SW 1271 (cell line): Measurements from ENCODE around the gene MMEL1.
"Not testable (repeated sequence)": the region's sequence is repeated elsewhere in the genome, so short reads cannot be mapped to it uniquely, and the experiment has no call there.

ENCODE experiments used
- DNase-seq, 2 experiments: peaks; one replicate each; lab custom pipeline; 2025; lab: John Stamatoyannopoulos, UW

Gene MMEL1

DNA sequence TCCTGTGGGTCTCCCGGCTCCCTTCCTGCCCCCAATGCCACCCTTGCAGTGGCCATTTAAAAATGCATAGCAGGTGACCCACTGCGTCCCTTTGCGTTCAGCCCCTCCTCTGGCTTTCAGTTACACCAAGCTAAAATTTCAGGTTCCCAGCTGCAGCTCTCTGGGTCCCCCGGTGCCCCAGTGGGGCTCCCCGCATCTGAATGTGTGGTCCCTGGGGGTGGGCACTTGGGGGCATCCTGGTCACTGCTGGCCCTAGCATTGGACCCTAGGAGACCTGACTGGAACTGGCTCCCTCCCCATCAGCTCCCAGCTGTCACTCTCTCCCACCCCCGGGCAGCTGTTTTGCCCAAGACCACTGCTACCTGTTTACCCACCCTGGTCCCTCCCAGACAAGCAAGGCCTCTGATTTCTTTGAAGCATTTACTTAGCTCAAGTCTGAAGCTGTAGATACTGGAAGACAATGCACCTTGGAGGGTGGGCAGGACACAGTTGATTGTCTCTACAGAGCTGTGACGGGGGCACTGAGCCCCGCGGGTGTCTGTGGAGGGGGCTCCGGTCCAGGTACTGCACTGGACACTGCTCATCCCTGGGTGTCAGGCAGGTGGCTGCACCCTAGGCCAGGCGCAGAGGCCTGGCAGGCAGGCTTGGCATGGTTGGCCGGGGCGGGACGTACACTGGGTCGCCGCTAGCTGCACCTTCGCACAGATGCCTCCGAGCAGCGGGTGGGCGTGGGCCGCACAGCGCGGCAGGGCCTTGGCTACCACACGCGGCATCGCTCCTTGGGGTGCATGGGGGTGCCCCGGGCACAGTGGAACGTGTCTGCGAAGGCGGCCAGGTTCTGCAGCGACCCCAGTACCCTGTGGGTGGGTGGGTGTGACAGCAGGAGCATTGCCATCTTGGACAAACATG is 42.3 kb downstream of the MMEL1 start:
- no peak for DNase-seq

DNA sequence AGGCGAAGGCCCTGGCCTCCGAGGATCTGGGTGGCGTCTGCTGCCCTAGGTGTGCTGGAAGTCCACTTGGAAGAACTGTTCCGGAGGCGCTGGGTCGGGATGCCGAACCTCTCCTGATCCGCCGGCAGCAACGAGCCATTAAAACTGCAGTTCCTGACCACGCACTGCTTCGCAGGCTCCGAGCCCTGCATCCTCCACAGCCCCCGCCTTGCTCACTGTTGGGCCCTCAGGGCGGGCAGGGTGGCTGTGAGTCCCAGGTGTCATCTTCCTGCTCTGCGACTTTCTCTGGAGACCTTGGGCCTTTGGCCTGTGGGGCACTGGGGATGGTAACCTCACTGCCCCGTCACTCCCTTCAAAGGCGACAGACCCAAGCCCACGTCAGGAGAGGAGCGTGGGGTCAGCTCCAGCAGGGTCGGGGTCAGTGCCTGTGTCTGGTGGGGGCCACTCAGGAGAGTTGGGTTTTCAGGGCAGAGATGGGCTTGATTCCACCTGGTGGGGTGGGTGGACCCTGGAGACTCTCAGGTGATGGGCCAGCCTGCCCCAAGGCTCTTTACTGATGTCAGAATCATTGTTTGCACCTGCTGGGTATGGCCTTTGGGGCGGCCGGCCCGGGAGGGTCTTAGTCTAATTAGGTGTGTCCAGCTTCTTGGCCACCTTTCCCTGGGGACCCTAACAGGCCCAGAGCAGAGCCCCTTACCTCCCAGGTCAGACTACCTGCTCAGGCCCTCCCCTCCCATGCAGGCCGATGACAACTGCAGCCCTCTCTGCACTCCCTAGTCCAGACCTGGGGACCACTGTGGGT is 43.2 kb downstream of the MMEL1 start:
- DNase-seq: no peak

- DNase-seq: no peak
Measured at GRCh38 chr1:2588661-2589430, 44.0 kb downstream of the MMEL1 start.

DNA sequence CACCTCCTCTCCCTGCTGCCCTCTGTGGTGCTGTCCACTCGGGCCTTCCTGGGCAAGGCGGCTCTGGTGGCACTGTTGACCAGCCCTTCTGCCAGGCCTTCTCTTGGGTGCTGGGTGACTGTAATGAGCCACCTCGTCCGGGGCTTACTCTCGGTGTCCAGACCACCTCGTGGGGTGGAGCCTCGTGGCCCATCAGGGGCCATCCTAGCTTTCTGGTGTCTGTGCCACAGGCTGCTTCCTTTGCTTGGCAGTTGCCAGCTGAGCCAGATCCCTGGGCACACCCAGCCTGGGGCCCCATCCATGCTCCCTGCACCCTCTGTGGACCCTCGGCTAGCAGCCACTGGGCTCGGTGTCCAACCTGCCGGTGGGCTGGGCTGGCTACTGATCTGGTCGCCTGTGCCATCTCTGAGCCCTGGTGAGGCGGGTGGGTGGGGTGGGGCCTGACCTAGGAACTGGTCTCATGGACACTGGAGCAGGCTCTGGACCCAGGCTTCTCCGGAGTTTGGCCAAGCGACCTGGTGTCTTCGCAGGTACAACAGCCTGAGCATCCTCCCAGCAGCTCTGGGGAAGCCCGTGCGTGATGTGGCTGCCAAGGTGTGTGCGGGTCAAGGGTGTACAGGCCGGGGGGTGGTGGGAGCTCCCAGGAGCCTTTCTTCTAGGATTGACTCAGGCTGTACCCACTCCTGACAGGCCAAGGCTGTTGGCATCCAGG is 44.8 kb downstream of the MMEL1 start:
- DNase-seq: no peak

DNA sequence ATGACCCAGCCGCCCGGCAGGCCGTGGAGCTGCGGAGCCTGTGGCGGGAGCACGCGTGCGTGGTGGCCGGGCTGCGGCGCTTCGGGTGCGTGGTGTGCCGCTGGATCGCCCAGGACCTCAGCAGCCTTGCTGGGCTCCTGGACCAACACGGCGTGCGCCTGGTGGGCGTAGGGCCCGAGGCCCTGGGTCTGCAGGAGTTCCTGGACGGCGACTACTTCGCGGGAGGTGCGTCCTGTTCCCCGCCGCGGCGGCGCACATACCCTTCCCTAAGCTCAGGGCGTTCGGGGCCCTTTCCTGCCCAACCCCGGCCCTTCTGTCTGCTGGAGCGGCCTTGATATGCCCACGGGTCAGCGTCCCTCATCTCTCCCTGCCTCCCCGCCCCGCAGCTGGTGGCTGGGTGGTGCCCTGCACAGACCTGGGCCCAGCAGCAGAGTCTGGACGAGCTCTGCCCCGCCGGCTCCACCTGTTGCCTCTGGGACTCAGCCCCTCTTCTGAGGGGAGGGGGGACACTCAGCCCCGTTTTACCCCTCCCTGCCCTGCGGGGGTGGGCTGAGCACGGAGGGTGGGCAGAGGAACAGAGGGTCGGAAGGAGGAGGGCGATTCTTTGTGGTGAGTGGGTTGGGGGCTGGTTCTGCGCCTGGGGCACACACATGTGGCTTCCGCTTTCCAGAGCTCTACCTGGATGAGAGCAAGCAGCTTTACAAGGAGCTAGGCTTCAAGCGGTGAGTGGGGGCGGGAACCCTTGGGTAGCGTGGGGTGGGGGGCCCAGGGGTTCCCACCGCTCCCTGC is 45.6 kb downstream of the MMEL1 start:
- DNase-seq: no peak

- peak; percentile 67 to 89 for DNase-seq
Measured at GRCh38 chr1:2586154-2587070, 46.4 kb downstream of the MMEL1 start, which contains the start of gene PRXL2B. TSS of gene PRXL2B (plus strand) at chr1:2586777. CDS start at chr1:2586886, 109 bp downstream.

GRCh38 chr1:2585318-2586092 is 47.3 kb downstream of the MMEL1 start:
- DNase-seq: peak in 1 of 2 experiments; percentile 21

DNA sequence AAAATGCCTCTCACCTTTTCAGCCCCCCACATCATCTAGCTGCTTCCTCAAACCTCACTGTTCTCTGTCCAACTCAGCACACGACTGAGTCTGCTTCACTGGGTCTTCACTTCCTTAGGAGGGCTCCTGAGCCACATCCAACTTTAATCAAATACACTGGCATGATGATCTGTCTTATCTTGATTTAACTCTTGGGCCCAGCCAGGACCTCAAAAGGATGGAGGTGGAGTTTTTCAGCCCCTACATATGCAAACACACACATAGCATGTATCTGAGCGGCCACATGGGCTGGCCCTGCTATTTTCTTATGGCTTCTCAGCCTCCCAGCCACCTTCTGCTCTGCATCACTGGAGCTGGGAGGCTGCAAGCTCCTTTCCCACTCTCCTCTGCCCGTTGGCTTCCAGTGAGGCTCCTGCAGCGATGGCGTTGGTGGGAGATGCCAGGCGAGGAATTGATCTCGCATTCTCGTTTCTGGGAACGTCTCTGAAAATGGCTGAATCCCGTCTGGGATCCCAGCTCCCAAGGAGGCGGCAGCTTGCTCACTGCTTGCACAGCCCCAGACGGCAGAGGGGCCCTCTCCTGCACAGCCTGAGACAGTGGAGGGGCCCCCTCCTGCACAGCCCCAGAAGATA is 48.0 kb downstream of the MMEL1 start:
- no peak for DNase-seq

GRCh38 chr1:2583871-2584351 is 48.9 kb downstream of the MMEL1 start:
- DNase-seq: no peak

GRCh38 chr1:2583331-2583791 is 49.5 kb downstream of the MMEL1 start:
- DNase-seq: no peak

DNA sequence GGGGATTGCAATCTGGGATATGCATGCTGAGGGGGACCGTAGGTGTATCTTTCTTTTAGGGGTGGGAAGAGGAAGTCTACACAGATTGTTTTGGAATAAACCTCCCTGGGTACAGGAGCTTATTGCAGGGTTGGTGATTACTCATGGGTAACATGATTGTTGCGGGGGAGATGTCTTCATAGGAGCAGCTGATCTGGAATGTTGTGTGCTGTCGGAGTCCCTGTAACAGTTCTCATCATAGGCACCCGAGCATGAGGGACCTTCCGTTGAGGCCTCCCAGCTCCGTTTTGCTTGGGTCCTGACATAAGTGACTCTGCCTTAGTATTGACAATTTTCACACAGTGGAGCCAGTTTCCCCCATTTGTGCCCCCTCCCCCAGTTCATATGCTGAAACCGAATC is 50.4 kb downstream of the MMEL1 start:
- DNase-seq: no peak

DNA sequence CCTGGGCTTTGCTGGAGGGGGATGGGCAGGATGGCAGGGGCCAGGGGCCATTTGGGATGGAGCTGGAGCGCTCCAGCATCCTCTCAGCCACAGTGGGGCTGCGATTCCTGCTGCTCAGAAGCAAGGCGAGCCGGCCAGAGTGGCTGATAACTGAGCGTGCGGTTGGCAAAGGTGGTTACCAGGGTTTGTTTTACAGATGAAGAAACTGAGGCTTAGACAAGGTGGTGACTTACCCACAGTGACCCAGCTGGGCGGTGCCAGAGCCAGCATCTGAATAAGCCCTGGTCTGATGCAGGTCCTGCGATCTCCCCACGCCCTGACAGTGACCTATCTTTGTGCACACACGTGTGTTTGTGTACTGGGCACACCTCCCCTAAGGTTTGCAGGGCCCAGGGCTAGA is 52.1 kb downstream of the MMEL1 start:
- no peak for DNase-seq

- no peak for DNase-seq
Measured at GRCh38 chr1:2578758-2579118, 54.1 kb downstream of the MMEL1 start.

GRCh38 chr1:2577565-2578075 is 55.2 kb downstream of the MMEL1 start:
- DNase-seq: not testable (repeated sequence)

DNA sequence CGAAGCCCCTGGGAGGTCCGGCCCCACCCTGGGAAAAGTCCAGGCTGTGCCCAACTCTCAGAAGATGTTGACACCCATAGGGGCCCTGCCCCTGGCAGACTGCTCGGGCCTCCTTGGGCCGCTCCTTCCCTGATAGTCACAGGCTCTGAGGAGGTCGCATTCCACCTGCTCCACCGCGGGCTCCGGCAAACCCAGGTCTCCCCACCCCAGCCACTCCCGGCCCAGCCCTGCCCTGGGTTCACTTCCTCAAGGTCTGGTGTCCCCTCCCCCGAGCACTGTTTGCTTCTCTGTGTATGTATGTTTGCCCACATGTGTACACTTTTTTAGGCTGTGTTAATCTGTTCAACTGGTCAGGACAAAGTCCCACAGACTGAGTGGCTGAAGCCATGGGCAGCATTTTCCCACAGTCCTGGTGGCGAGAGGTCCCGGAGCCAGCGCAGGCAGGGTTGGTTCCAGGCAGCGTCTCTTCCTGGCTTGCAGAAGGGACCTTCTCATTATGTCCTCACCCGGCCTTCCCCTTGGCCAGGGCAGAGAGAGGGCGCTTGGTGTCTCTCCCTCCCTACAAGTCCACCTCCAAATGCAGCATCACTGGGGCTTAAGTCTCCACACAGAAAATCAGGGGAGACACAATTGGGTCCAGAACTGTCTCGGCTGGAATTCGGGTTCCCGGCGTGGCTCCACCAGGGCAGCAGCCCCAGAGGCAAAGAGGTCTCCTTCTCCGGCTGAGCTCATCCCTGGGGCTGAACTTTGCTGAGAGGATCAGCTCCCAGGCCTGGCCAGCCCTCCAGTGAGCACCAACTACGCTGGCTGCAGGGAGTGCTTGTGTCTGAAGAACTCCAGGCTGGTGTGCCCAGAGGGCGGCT is 56.8 kb downstream of the MMEL1 start:
- no peak for DNase-seq

- no peak for DNase-seq
Measured at GRCh38 chr1:2574350-2574749, 58.5 kb downstream of the MMEL1 start.
